GM19395 (cell line): ENCODE data around the gene MAP3K10.
"Not testable (repeated sequence)": the region's sequence is repeated elsewhere in the genome, so short reads cannot be mapped to it uniquely, and the experiment has no call there.

ENCODE experiments used
- ATAC-seq: cut with Tn5 transposase; IDR thresholded peaks from one replicate; pipeline ENCODE4 v1.9.1; 2021; ENCODE audit warnings: mild to moderate bottlenecking, moderate library complexity; ENCODE audit not compliant: unreplicated experiment

MAP3K10 gene

GRCh38 chr19:40190891-40191835, at the start of gene MAP3K10:
TSS of gene MAP3K10 (plus strand) at chr19:40191426. CDS start at chr19:40192032, 606 bp downstream.
- peak; percentile 80 for ATAC-seq

DNA sequence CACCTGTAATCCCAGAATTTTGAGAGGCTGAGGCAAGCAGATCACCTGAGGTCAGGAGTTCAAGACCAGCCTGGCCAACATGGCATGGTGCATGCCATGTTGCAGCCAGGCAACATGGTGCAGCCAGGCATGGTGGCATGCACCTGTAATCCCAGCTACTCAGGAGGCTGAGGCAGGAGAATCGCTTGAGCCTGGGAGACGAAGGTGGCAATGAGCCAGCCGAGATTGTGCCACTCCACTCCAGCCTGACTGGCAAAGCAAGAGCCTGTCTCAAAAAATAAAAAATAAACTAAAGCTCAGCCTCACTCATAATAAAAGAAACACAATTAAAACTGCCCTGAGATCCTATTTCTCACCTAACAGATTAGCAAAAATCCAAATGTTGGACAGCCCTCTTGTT, 49.7 kb upstream of the MAP3K10 start:
- ATAC-seq, result no peak

GRCh38 chr19:40143612-40144011, 47.6 kb upstream of the MAP3K10 start:
- ATAC-seq, result no peak

GRCh38 chr19:40144151-40144550, 47.1 kb upstream of the MAP3K10 start:
- no peak for ATAC-seq

DNA sequence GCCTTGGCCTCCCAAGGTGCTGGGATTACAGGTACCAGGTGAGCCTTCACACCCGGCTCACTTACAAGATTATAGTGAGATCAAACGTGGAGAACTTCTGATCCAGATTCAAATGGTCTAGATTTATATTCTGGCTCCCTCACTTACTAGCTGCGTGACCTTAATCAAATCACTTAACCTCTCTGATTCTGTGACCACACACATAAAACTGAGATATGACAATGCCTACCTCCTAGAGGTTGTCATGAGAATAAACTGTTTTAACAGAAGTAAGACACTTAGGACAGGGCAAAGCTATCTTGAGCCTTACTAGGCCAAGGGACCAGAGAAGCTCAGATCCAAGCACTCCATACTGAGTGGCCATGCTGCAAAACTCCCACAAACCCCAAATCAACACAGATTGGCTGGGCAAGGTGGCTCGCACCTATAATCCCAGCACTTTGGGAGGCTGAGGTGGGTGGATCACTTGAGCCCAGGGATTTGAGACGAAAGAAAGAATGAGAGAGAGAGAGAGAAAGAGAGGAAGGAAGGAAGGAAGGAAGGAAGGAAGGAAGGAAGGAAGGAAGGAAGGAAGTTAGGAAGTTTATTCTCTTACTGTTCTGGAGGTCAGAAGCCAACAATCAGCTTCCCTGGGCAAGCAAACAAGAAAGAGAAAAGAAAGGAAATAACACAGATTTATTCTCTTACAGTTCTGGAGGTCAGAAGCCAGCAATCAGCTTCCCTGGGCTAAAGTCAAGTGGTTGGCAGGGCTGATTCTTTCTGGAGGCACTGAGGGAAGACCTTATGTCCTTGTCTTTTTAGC, 46.1 kb upstream of the MAP3K10 start:
- no peak for ATAC-seq

DNA sequence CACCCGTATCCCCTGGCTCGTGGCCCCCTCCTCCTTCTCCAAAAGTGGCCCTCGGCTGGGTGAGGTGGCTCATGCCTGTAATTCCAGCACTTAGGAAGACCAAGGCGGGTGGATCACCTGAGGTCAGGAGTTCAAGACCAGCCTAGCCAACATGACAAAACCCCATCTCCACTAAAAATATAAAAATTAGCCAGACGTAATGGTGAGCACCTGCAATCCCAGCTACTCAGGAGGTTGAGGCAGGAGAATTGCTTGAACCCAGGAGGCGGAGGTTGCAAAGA, 45.5 kb upstream of the MAP3K10 start:
- not testable (repeated sequence) for ATAC-seq

- no peak for ATAC-seq
Observed at GRCh38 chr19:40147338-40147692, 43.9 kb upstream of the MAP3K10 start.

DNA sequence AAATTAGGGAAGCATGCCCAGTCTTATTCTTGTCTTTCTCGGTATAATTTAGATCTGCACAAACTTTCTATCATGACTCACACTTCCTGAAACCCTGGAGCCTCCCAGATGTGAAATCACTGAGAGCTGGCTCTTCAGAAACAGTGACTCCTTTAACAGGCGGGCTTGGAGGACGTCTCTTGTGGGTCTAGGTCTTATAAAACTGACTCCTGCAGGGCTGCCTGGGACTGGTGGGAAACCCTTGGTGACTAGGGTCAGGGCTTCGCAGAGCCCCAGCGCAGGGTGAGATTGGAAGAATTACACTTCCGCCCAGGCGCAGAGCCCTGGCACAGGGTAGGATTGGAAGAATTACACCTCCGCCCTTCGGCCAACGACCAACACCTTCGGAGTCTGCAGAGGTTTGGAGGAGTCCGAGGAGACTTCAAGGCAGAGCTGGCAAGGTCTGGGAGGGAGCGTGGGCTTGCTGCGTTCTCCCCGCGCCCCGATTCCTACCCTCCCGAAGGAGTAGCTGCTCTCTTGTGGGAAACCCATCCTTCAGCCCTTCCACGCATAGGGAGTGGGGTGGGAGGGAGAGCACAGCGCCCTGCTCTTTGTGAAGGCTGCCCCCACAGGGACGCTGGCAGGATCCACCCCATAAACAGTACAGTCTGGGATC, 43.4 kb upstream of the MAP3K10 start:
- no peak for ATAC-seq

DNA sequence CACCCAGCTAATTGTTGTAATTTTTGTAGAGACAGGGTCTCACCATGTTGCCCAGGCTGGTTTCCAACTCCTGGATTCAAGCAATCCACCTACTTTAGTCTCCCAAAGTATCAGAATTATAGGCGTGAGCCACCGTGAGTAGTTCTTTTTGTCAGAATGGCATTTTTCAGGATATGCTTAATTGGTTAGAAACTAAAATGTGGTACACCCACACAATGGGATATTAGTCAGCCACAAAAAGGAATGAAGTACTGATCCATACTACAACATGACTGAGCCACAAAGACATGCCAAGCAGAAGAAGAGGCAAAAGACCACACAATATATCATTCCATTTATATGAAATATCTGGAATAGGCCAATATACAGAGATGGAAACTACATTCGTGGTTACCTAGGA, 41.7 kb upstream of the MAP3K10 start:
- ATAC-seq, result no peak

DNA sequence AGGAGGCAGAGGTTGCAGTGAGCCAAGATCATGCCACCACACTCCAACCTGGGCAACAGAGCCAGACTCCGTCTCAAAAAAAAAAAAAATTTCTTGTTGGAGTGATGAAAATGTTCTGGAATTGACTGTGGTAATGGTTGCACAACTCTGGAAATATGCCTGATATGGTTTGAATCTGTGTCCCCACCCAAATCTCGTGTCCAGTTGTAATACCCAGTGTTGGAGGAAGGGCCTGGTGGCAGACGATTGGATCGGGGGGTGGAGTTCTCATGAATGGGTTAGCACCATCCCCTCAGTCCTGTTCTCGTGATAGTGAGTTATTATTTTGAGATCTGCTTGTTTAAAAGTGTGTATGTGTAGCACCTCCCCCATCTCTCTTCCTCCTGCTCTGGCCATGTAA, 41.1 kb upstream of the MAP3K10 start:
- ATAC-seq, result no peak

- ATAC-seq, result no peak
Observed at GRCh38 chr19:40154121-40154680, 37.0 kb upstream of the MAP3K10 start.

- ATAC-seq, result no peak
Observed at GRCh38 chr19:40155749-40156265, 35.4 kb upstream of the MAP3K10 start.

DNA sequence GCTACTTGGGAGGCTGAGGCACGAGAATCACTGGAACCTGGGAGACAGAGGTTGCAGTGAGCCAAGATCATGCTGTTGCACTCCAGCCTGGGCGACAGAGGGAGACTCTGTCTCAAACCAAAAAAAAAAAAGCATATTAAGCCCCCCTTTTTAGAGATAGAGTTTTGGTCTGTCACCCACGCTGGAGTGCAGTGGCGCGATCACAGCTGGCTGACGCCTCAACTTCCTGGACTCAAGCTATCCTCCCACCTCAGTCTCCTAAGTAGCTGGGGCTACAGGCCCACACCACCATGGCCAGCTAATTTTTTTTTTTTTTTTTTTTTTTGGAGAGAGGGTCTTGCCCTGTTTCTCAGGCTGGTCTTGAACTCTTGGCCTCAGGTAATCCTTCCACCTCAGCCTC, 34.2 kb upstream of the MAP3K10 start:
- no peak for ATAC-seq

DNA sequence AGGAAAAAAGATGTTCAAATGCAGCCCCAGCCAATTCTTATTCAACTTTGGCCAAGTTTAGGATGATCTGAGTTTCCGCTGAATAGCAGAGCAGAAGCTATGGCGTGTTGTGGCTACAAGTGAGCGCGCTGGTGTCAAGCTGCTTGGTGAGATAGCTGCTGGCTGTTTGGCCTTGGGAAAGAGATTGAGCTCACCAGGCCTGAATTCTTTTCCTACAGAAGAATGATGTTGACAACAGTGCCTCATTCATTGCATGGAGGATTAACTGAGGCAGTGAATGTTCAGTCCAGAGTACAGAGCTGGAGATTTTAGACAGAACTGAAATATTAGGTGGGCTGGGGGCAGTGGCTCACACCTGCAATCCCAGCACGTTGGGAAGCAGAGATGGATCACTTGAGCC, 31.5 kb upstream of the MAP3K10 start:
- no peak for ATAC-seq

DNA sequence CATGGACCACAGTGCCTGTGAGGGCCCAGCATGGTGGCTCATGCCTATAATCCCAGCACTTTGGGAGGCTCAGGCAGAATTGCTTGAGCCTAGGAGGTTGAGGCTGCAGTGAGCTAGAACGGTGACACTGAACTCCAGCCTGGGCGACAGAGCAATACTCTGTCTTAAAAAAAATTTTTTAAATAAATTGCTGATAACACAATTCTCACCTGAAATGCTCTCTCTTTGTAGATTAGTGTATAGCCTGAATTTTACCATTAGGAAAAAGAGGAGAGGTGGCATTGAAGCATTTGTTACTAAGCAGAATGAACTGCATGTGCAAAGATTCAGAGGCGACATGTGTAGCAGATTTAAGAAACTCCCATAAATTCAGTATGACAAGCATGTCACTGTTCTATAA, 29.1 kb upstream of the MAP3K10 start:
- ATAC-seq, result no peak

DNA sequence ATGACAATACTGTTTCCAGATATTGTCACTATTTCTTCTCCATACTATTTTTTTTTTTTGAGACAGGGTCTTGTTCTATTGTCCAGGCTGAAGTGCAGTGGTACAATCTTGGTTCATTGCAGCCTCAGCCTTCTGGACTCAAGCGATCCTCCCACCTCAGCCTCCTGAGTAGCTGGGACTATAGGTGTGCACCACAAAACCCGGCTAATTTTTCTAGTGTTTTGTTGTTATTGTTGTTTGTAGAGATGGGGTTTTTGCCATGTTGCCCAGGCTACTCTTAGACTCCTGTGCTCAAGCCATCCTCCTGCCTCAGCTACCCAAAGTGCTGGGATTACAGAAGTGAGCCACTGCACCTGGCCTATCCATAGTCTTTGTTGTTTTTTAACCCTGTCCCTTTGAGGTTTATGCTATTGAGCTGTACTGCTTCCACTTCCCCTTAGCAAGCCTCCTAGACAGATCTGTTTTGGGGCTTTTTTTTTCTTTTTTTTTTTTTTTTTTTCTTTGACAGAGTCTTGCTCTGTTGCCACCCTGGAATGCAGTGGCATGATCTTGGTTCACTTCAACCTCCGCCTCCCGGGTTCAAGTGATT, 27.6 kb upstream of the MAP3K10 start:
- ATAC-seq, result peak; percentile 52

DNA sequence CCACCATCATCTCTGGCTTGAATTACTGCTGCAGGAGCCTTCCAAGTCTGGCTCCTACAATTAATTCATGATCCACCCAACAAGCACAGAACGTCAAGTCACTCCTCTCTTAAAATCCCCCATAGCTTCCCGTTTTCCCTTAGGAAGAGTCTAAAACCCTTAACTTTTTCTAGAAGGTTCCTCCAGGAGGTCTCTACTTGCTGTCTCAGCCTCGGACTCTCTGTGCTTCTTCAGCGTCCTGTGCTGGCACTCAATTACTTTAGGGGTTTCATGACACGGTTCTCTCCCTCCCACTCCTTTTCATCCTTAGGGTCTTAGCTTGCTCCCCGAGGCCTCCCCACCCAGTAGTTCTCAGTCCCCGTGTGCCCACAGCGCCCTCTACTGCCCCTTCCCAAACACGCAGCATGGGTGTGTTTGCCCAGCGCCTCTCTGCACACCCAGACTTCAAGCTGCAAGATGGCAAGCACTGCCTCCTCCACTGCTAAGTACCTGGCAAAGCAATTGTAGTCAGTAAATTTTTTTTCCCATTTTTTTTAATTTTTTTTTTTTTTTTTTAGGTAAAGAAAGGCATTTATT, 25.8 kb upstream of the MAP3K10 start:
- no peak for ATAC-seq

DNA sequence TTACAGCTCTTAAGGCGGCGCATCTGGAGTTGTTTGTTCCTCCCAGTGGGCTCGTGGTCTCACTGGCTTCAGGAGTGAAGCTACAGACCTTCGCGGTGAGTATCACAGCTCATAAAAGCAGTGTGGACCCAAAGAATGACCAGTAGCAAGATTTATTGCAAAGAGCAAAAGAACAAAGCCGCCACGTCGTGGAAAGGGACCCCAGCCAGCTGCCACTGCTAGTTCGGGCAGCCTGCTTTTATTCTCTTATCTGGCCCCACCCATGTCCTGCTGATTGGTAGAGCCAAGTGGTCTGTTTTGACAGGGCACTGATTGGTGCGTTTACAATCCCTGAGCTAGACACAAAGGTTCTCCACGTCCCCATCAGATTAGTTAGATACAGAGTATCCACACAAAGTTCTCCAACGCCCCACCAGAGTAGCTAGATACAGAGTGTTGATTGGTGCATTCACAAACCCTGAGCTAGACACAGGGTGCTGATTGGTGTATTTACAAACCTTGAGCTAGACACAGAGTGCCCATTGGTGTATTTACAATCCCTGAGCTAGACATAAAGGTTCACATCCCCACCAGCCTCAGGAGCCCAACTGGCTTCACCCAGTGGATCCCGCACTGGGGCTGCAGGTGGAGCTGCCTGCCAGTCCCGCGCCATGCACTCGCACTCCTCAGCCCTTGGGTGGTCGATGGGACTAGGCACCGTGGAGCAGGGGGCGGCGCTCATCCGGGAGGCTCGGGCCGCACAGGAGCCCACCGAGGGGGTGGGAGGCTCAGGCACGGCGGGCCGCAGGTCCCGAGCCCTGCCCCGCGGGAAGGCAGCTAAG, 21.5 kb upstream of the MAP3K10 start:
- ATAC-seq, result not testable (repeated sequence)

DNA sequence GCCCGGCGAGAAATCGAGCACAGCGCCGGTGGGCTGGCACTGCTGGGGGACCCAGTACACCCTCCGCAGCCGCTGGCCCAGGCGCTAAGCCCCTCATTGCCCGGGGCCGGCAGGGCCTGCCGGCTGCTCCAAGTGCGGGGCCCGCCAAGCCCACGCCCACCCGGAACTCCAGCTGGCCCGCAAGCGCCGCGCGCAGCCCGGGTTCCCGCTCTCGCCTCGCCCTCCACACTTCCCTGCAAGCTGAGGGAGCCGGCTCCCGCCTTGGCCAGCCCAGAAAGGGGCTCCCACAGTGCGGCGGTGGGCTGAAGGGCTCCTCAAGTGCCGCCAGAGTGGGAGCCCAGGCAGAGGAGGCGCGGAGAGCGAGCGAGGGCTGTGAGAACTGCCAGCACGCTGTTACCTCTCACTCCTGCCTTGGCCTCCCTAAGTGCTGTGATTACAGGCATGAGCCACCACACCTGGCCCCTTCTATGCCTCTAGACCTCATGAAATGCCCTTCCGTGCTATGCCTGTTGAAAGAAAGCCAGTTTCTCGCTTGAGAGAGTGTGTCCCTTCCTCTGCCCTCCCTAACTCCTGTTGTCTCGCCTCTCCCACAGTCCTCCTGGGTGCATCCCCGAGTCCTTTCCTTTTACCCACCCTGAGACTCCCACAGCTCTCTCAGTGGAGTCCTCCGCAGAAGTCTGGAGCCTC, 20.8 kb upstream of the MAP3K10 start:
- not testable (repeated sequence) for ATAC-seq
